H1 (cell line): ENCODE measurements around the gene UBA6. TPM values are rescaled to one million over a fixed set of nuclear protein-coding genes. Genes with fewer than 3 reads are reported as not detected.

ENCODE experiments used
- CBX8 ChIP-seq: fragments of 300-800, 300-1000 bp; sonication (generic); IDR thresholded peaks from 2 replicates; pipeline ENCODE4 v1.7.1; 2016; ENCODE audit warnings: low read depth, low read length, borderline replicate concordance
- FOSL1 ChIP-seq: IDR thresholded peaks from 2 replicates; pipeline ENCODE4 v1.6.1; 2011; ENCODE audit warnings: mild to moderate bottlenecking, low read depth, low read length, moderate library complexity; ENCODE audit not compliant: insufficient read depth
- POLR2A ChIP-seq, 2 experiments: IDR thresholded peaks; 1 replicate in 1 of 2; 2 replicates in 1 of 2; pipeline ENCODE4 v1.6.1; 2011; ENCODE audit warnings: low read depth in 2 of 2, low read length in 2 of 2, mild to moderate bottlenecking in 2 of 2; ENCODE audit errors: control extremely low read depth in 1 of 2
- POLR2AphosphoS5 ChIP-seq: IDR thresholded peaks from 2 replicates; pipeline ENCODE4 v1.6.1; 2011; ENCODE audit warnings: low read depth, low read length
- RXRA ChIP-seq: IDR thresholded peaks from 2 replicates; pipeline ENCODE4 v1.6.1; 2011; ENCODE audit warnings: low read depth, mild to moderate bottlenecking, low read length, moderate library complexity; ENCODE audit not compliant: insufficient read depth
- polyA plus RNA-seq, 7 experiments: library from polyadenylated mRNA; depleted of rRNA in 3 of 7; stranded (reverse) in 5 of 7; unstranded in 2 of 7; fragments of >200 nt in 5 of 7; fragments of 200-250 nt in 2 of 7; gene quantifications; 1 replicate in 5 of 7; 2 replicates in 1 of 7; 4 replicates in 1 of 7; pipeline versions ENCODE4 v1.2.1 to v1.2.3, GENCODE V29; 2011 to 2013; ENCODE audit warnings: missing spikeins in 2 of 7, mixed read lengths in 2 of 7
- total RNA-seq: library from RNA; stranded (reverse); fragmentation: NEBNext Ultra II Directional; extraction: Animal tissue kit (Norgen Biotek cat#: 25700); gene quantifications from 2 replicates; pipeline ENCODE4 v1.2.1, GENCODE V29; 2021
- TF ChIP-seq, protein P1 (sequence below): IDR thresholded peaks from 2 replicates; pipeline ENCODE4 v1.6.1; 2012; ENCODE audit warnings: low read length, inconsistent platforms
- TF ChIP-seq, protein P2 (sequence below): IDR thresholded peaks from 2 replicates; pipeline ENCODE4 v1.6.1; 2011; ENCODE audit warnings: low read length, improper control_type of control experiment

UBA6 gene
- total and polyA plus RNA-seq, 2 of the 8 experiments (the other 6 are each of a cell fraction or from before 2014, with no cell fraction given): 17.4 to 74.3 TPM

DNA sequence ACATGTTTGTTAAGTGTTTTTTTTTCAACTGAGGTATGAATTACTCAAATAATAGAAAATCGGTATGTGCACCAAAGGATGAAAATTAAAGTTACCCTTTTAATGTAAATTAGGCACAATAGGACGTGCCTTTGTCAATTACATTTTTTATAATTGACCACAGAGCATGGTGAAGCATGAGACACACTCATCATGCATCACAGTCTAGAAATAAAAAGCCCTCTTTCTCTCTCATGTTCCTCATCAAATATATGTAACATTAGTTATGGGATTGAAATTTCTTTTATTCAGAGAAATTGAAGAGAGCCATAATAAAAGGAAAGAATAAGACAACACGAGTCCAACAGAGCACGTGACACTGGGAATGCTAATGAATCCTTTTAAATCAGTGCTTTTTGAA is 49.7 kb upstream of the UBA6 start (continued):
- TF ChIP-seq FOSL1: no peak
- TF ChIP-seq CBX8: no peak
- no peak for TF ChIP-seq POLR2AphosphoS5
- no peak for TF ChIP-seq POLR2A (IDR thresholded peaks at IDR 0.05; ENCODE audit: control extremely low read depth in 1 of 2, low read depth in 2 of 2, low read length in 2 of 2)
- TF ChIP-seq, protein P1, sequence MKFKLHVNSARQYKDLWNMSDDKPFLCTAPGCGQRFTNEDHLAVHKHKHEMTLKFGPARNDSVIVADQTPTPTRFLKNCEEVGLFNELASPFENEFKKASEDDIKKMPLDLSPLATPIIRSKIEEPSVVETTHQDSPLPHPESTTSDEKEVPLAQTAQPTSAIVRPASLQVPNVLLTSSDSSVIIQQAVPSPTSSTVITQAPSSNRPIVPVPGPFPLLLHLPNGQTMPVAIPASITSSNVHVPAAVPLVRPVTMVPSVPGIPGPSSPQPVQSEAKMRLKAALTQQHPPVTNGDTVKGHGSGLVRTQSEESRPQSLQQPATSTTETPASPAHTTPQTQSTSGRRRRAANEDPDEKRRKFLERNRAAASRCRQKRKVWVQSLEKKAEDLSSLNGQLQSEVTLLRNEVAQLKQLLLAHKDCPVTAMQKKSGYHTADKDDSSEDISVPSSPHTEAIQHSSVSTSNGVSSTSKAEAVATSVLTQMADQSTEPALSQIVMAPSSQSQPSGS: no peak
- TF ChIP-seq, protein P2, sequence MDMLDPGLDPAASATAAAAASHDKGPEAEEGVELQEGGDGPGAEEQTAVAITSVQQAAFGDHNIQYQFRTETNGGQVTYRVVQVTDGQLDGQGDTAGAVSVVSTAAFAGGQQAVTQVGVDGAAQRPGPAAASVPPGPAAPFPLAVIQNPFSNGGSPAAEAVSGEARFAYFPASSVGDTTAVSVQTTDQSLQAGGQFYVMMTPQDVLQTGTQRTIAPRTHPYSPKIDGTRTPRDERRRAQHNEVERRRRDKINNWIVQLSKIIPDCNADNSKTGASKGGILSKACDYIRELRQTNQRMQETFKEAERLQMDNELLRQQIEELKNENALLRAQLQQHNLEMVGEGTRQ: no peak
- no peak for TF ChIP-seq RXRA
- TF ChIP-seq, all 59 proteins: peak for 0
